DND-41 (cell line): ENCODE results near the gene PLCG1.

ENCODE experiments used
- ATAC-seq: fragments of 200-7000 bp; cut with Tn5 transposase; 3 replicates; pipeline ENCODE4 v1.9.1; 2021; ENCODE audit warnings: low read depth; ENCODE audit not compliant: insufficient read depth
- DNase-seq: peaks from one replicate; pipeline ENCODE4 v3.0.0-alpha.2; 2020
- H2AFZ ChIP-seq: 2 replicates; pipeline ENCODE4 v1.6.0; 2012; ENCODE audit warnings: low read depth, low read length
- H3K27ac ChIP-seq: 2 replicates; pipeline ENCODE4 v1.5.1; 2012; ENCODE audit warnings: low read length, inconsistent platforms
- H3K27me3 ChIP-seq: fragments of 200-600 bp; sonication (generic); 2 replicates; pipeline ENCODE4 v1.6.0; 2012; ENCODE audit warnings: low read length, mild to moderate bottlenecking, inconsistent platforms; ENCODE audit not compliant: insufficient read depth, poor library complexity
- H3K36me3 ChIP-seq: 2 replicates; pipeline ENCODE4 v1.5.1; 2012; ENCODE audit warnings: low read length, inconsistent platforms; ENCODE audit not compliant: insufficient read depth
- H3K4me1 ChIP-seq: 2 replicates; pipeline ENCODE4 v1.5.1; 2012; ENCODE audit warnings: mild to moderate bottlenecking, low read length; ENCODE audit not compliant: insufficient read depth
- H3K4me2 ChIP-seq: 2 replicates; pipeline ENCODE4 v1.6.0; 2012; ENCODE audit warnings: mild to moderate bottlenecking, moderate library complexity, low read length, inconsistent platforms; ENCODE audit not compliant: insufficient read depth
- H3K4me3 ChIP-seq, 2 experiments: fragments of 200-600 bp in 1 of 2; shearing (Covaris generic) in 1 of 2; 2 replicates each; pipeline ENCODE4 v1.5.1; 2012 to 2016; ENCODE audit warnings: inconsistent platforms in 2 of 2, low read length in 2 of 2, mild to moderate bottlenecking in 2 of 2, low read depth in 1 of 2, moderate library complexity in 1 of 2
- H3K79me2 ChIP-seq: 2 replicates; pipeline ENCODE4 v1.6.0; 2012; ENCODE audit warnings: low read length, inconsistent platforms; ENCODE audit not compliant: insufficient read depth
- H3K9ac ChIP-seq: 2 replicates; pipeline ENCODE4 v1.6.0; 2012; ENCODE audit warnings: low read depth, mild to moderate bottlenecking, inconsistent platforms, low read length, moderate library complexity
- H3K9me3 ChIP-seq: 2 replicates; pipeline ENCODE4 v1.5.1; 2012; ENCODE audit warnings: low read length, moderate library complexity, mild to moderate bottlenecking, inconsistent platforms; ENCODE audit not compliant: insufficient read depth, severe bottlenecking
- H4K20me1 ChIP-seq: 2 replicates; pipeline ENCODE4 v1.6.0; 2012; ENCODE audit warnings: low read length; ENCODE audit not compliant: insufficient read depth
- EZH2 ChIP-seq: IDR thresholded peaks from 3 replicates; pipeline ENCODE4 v1.6.1; 2012; ENCODE audit warnings: borderline replicate concordance, low read depth, mild to moderate bottlenecking, moderate library complexity, low read length, inconsistent platforms; ENCODE audit not compliant: severe bottlenecking
- TF ChIP-seq, protein P1 (sequence below): IDR thresholded peaks from 2 replicates; pipeline ENCODE4 v1.5.1; 2012; ENCODE audit warnings: borderline replicate concordance, low read length, moderate library complexity, mild to moderate bottlenecking; ENCODE audit not compliant: poor library complexity, severe bottlenecking; ENCODE audit errors: extremely low read depth

Gene PLCG1

DNA sequence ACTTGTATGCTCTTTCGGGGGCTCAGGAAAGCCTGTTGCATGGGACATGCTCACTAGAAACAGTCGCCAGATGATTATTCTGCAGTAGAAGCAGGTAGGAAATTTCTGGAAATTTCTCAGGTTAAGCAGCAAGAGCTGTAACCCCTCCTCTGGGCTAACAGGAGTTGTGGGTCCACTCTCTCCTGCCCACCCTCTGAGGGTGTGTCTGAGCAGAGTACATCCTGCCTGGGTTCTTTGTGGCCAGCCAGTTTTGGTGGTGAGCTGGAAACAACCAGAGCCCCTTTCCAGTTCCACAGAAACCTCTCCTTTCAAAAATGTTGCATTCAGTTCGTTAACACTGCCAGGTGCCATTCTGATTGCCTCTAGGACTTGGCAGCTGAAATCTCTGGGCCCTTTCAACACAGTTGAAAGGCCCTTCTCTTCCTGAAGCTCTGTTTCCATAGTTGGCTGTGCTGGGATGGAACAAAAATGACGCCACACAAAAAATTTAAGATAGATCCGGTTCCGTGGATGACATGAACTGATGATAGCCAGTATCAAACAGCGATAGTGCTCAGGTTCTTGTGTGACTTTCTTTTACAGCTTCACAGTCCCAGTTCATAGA, 38.5 kb downstream of the PLCG1 start:
- Histone ChIP-seq H3K27ac (no peak overlapping the region), H3K36me3 (peaks cover 72% of the 10 kb centered on the region), H3K9ac (no peak overlapping the region), H3K27me3 (no peaks in the 10 kb centered on the region), H4K20me1 (peaks cover 32% of the 10 kb centered on the region), H3K4me3 (no peak overlapping the region), H3K9me3 (no peaks in the 10 kb centered on the region), H2AFZ (no peak overlapping the region), H3K4me1 (no peaks in the 10 kb centered on the region), H3K79me2 (no peaks in the 10 kb centered on the region), H3K4me2 (no peak overlapping the region)
- no peak for DNase-seq
- TF ChIP-seq, protein P1, sequence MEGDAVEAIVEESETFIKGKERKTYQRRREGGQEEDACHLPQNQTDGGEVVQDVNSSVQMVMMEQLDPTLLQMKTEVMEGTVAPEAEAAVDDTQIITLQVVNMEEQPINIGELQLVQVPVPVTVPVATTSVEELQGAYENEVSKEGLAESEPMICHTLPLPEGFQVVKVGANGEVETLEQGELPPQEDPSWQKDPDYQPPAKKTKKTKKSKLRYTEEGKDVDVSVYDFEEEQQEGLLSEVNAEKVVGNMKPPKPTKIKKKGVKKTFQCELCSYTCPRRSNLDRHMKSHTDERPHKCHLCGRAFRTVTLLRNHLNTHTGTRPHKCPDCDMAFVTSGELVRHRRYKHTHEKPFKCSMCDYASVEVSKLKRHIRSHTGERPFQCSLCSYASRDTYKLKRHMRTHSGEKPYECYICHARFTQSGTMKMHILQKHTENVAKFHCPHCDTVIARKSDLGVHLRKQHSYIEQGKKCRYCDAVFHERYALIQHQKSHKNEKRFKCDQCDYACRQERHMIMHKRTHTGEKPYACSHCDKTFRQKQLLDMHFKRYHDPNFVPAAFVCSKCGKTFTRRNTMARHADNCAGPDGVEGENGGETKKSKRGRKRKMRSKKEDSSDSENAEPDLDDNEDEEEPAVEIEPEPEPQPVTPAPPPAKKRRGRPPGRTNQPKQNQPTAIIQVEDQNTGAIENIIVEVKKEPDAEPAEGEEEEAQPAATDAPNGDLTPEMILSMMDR: no peak
- no peak for TF ChIP-seq EZH2
- ATAC-seq: no peak

DNA sequence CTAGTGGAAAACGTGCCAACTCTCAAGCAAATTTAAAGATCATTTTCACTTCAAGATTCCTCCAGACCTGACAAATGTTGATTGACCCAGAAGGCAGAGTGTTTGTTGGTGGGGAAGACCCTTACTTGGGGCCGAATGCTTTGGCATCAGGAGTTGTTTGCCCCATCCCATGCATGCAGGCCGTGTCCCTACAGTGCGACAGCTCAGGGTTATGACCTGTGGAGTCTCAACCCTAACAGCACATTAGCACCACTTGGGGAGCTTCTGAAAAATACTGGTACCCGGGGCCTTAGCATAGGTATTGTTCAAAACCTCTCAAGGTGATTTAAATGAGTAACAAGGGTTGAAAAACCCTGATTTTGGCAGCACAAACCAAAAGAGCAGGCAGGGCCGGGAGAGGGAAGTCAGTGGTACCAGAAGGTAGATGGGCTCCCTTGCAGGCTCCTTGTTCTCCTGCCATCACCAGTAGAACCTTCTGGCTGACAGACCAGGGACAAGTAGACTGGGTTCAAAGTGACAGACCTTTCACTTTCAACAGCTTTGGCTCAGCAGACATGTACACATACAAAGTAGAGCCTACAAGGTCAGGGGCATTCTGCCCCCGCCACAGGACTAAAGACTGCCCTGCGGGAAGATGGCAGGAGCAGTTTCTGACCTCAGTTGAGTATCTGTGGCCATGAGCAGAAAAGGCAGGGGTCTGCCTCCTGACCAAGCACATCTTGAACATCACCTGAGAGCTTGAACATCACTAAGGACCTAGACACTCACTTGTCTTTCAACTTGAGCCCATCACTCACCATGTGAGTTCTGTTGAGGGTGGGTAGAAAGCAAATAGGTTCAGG, 39.6 kb downstream of the PLCG1 start:
- Histone ChIP-seq H2AFZ (no peak overlapping the region), H3K4me1 (no peaks in the 10 kb centered on the region), H3K36me3 (peaks cover 62% of the 10 kb centered on the region), H3K27me3 (no peaks in the 10 kb centered on the region), H3K79me2 (no peaks in the 10 kb centered on the region), H4K20me1 (peaks cover 26% of the 10 kb centered on the region), H3K9ac (no peak overlapping the region), H3K4me3 (no peak overlapping the region), H3K27ac (no peak overlapping the region), H3K9me3 (no peaks in the 10 kb centered on the region), H3K4me2 (no peak overlapping the region)
- DNase-seq: no peak
- TF ChIP-seq, protein P1: no peak
- no peak for TF ChIP-seq EZH2
- no peak for ATAC-seq

DNA sequence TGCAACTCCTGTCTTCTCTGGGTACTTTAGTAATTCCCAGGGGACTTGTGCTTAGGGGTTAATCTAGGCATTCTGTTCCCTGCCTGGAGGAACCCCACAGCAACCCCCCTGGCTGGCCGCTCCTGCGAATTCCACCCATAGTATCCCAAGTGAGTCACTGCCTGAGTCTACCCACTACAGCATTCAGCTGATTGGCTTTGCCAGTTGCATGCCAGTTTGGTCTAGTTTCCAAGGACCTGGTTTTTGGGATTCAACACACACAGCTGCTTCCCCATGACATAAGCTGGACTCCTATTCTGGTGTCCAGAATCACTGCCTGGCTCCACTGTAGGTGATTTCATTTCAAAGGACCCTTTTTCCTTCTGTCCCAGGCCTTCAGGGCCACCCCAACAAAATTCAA, 40.3 kb downstream of the PLCG1 start:
- peaks cover 60% of the 10 kb centered on the region for H3K36me3 ChIP-seq
- ATAC-seq: no peak
- H3K9ac ChIP-seq: no peak overlapping the region

More for the DNA sequence above, 40.3 kb downstream of the PLCG1 start:
- H3K9me3 ChIP-seq: no peaks in the 10 kb centered on the region
- no peaks in the 10 kb centered on the region for H3K79me2 ChIP-seq
- no peak overlapping the region for H3K27ac ChIP-seq
- H2AFZ ChIP-seq: no peak overlapping the region
- H3K4me1 ChIP-seq: no peaks in the 10 kb centered on the region
- TF ChIP-seq EZH2: no peak
- TF ChIP-seq, protein P1: no peak
- no peak overlapping the region for H3K4me2 ChIP-seq
- DNase-seq: no peak
- no peaks in the 10 kb centered on the region for H3K27me3 ChIP-seq
- no peak overlapping the region for H3K4me3 ChIP-seq
- H4K20me1 ChIP-seq: peaks cover 22% of the 10 kb centered on the region
